ENCODE results near the gene TAF7. TPM values are rescaled to one million over a fixed set of nuclear protein-coding genes. Genes with fewer than 3 reads are reported as not detected.
A peak's percentile ranks its signal among the peaks of the same experiment; 100 is the strongest.
"Not testable (repeated sequence)": the region's sequence is repeated elsewhere in the genome, so short reads cannot be mapped to it uniquely, and the experiment has no call there.

Gene TAF7
- 51.2 and 51.5 TPM in 2 replicates for total RNA-seq

GRCh38 chr5:141320225-141321169 is at the start of gene TAF7:
TAF7 (minus strand) TSS chr5:141320784; CDS start chr5:141320044, 740 bp downstream.
- DNase-seq (ENCODE audit: low read depth in 2 of 2) = peak; percentile 91 to 94

GRCh38 chr5:141366016-141366896 is 45.7 kb upstream of the TAF7 start:
- DNase-seq (ENCODE audit: low read depth in 2 of 2) = no peak

GRCh38 chr5:141363952-141364660 is 43.5 kb upstream of the TAF7 start, which contains the start of gene PCDHGA5:
PCDHGA5 (plus strand) TSS chr5:141364162; CDS start chr5:141364331, 169 bp downstream.
- DNase-seq (ENCODE audit: low read depth in 2 of 2) = no peak

GRCh38 chr5:141362719-141363118 is 42.1 kb upstream of the TAF7 start:
- no peak for DNase-seq (ENCODE audit: low read depth in 2 of 2)

GRCh38 chr5:141360685-141361084 is 40.1 kb upstream of the TAF7 start:
- DNase-seq (ENCODE audit: low read depth in 2 of 2) = no peak

GRCh38 chr5:141359790-141360426 is 39.3 kb upstream of the TAF7 start, which contains the start of gene PCDHGB2:
PCDHGB2 (plus strand) TSS chr5:141359994; CDS start chr5:141360136, 142 bp downstream.
- peak in 1 of 2 donors; percentile 53 for DNase-seq (ENCODE audit: low read depth in 2 of 2)

GRCh38 chr5:141356950-141357349 is 36.4 kb upstream of the TAF7 start:
- DNase-seq (ENCODE audit: low read depth in 2 of 2) = no peak

- DNase-seq (ENCODE audit: low read depth in 2 of 2) = no peak
Observed at GRCh38 chr5:141356133-141356532, 35.5 kb upstream of the TAF7 start.

GRCh38 chr5:141355641-141356040 is 35.1 kb upstream of the TAF7 start:
- no peak for DNase-seq (ENCODE audit: low read depth in 2 of 2)

GRCh38 chr5:141354900-141355469 is 34.4 kb upstream of the TAF7 start, which contains the start of gene PCDHGA4:
PCDHGA4 (plus strand) TSS chr5:141355021; CDS start chr5:141355108, 87 bp downstream.
- peak in 1 of 2 donors; percentile 25 for DNase-seq (ENCODE audit: low read depth in 2 of 2)

- DNase-seq (ENCODE audit: low read depth in 2 of 2) = no peak
Observed at GRCh38 chr5:141351591-141351990, 31.0 kb upstream of the TAF7 start.

- peak in 1 of 2 donors; percentile 42 for DNase-seq (ENCODE audit: low read depth in 2 of 2)
Observed at GRCh38 chr5:141349917-141350619, 29.5 kb upstream of the TAF7 start, which contains the start of gene PCDHGB1. PCDHGB1 (plus strand) TSS chr5:141350099; CDS start chr5:141350261, 162 bp downstream.

- not testable (repeated sequence) for DNase-seq (ENCODE audit: low read depth in 2 of 2)
Observed at GRCh38 chr5:141346017-141346416, 25.4 kb upstream of the TAF7 start.

- DNase-seq (ENCODE audit: low read depth in 2 of 2) = no peak
Observed at GRCh38 chr5:141345327-141345726, 24.7 kb upstream of the TAF7 start.

- no peak for DNase-seq (ENCODE audit: low read depth in 2 of 2)
Observed at GRCh38 chr5:141343953-141344463, 23.4 kb upstream of the TAF7 start.

- DNase-seq (ENCODE audit: low read depth in 2 of 2) = peak in 1 of 2 donors; percentile 58
Observed at GRCh38 chr5:141343242-141343952, 22.8 kb upstream of the TAF7 start, which contains the start of gene PCDHGA3. PCDHGA3 (plus strand) TSS chr5:141343829; CDS start chr5:141344034, 205 bp downstream.

GRCh38 chr5:141342773-141343172 is 22.2 kb upstream of the TAF7 start:
- no peak for DNase-seq (ENCODE audit: low read depth in 2 of 2)

GRCh38 chr5:141340781-141341354 is 20.3 kb upstream of the TAF7 start:
- not testable (repeated sequence) for DNase-seq (ENCODE audit: low read depth in 2 of 2)
